ENCODE measurements around the gene SERINC3. TPM values are rescaled to one million over a fixed set of nuclear protein-coding genes. Genes with fewer than 3 reads are reported as not detected.
"Not testable (repeated sequence)": the region's sequence is repeated elsewhere in the genome, so short reads cannot be mapped to it uniquely, and the experiment has no call there.

The SERINC3 gene
- total and polyA plus RNA-seq, 3 donors from 2014 or later = 163 to 263 (median 181) TPM

GRCh38 chr20:44566018-44566417 lies 44.1 kb upstream of the SERINC3 start:
- intact Hi-C loops (cut with DNase I; ENCODE audit: low total_unique reads) = no loop called here
- WGBS, 2 donors = 90 to 96% methylated on average over 3 of the region's 3 CpGs
- Histone ChIP-seq H3K4me1 (no peaks in the 10 kb centered on the region), H3K9me3 (no peaks in the 10 kb centered on the region), H3K36me3 (ENCODE audit: low read depth, missing control alignments) (no peaks in the 10 kb centered on the region), H3K27ac (no peak overlapping the region), H3K4me3 (no peak overlapping the region), H3K27me3 (no peaks in the 10 kb centered on the region)
- TF ChIP-seq POLR2A (IDR thresholded peaks at IDR 0.05) = no peak
- TF ChIP-seq, protein P1, sequence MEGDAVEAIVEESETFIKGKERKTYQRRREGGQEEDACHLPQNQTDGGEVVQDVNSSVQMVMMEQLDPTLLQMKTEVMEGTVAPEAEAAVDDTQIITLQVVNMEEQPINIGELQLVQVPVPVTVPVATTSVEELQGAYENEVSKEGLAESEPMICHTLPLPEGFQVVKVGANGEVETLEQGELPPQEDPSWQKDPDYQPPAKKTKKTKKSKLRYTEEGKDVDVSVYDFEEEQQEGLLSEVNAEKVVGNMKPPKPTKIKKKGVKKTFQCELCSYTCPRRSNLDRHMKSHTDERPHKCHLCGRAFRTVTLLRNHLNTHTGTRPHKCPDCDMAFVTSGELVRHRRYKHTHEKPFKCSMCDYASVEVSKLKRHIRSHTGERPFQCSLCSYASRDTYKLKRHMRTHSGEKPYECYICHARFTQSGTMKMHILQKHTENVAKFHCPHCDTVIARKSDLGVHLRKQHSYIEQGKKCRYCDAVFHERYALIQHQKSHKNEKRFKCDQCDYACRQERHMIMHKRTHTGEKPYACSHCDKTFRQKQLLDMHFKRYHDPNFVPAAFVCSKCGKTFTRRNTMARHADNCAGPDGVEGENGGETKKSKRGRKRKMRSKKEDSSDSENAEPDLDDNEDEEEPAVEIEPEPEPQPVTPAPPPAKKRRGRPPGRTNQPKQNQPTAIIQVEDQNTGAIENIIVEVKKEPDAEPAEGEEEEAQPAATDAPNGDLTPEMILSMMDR (IDR thresholded peaks at IDR 0.05) = no peak
- DNase-seq = no peak

- TF ChIP-seq POLR2A (IDR thresholded peaks at IDR 0.05) = no peak
- TF ChIP-seq, protein P1 (IDR thresholded peaks at IDR 0.05) = no peak
- intact Hi-C loops (cut with DNase I; ENCODE audit: low total_unique reads) = no loop called here
- no peak for DNase-seq
- H3K9me3 ChIP-seq = no peaks in the 10 kb centered on the region
- H3K4me1 ChIP-seq = no peaks in the 10 kb centered on the region
- H3K4me3 ChIP-seq = no peak overlapping the region
- H3K27me3 ChIP-seq = no peaks in the 10 kb centered on the region
- no peaks in the 10 kb centered on the region for H3K36me3 ChIP-seq (ENCODE audit: low read depth, missing control alignments)
- no peak overlapping the region for H3K27ac ChIP-seq
Measured at GRCh38 chr20:44561876-44562275, 40.0 kb upstream of the SERINC3 start.

- H3K36me3 ChIP-seq (ENCODE audit: low read depth, missing control alignments); H3K4me1 ChIP-seq; DNase-seq; H3K27me3 ChIP-seq; H3K27ac ChIP-seq; H3K9me3 ChIP-seq; H3K4me3 ChIP-seq; intact Hi-C loops (cut with DNase I; ENCODE audit: low total_unique reads): not testable (repeated sequence)
- 83 to 88% methylated on average over 6 of the region's 6 CpGs for WGBS, 2 donors
Measured at GRCh38 chr20:44560818-44561217, 38.9 kb upstream of the SERINC3 start.

GRCh38 chr20:44560229-44560628 lies 38.4 kb upstream of the SERINC3 start:
- DNase-seq = no peak
- no peaks in the 10 kb centered on the region for H3K9me3 ChIP-seq
- H3K27ac ChIP-seq = no peak overlapping the region
- WGBS, 2 donors = 91 to 100% methylated on average over 2 of the region's 2 CpGs
- intact Hi-C loops (cut with DNase I; ENCODE audit: low total_unique reads) = no loop called here
- no peaks in the 10 kb centered on the region for H3K27me3 ChIP-seq
- TF ChIP-seq, protein P1 (IDR thresholded peaks at IDR 0.05) = no peak
- no peak for TF ChIP-seq POLR2A (IDR thresholded peaks at IDR 0.05)
- no peak overlapping the region for H3K4me3 ChIP-seq
- no peaks in the 10 kb centered on the region for H3K4me1 ChIP-seq
- no peaks in the 10 kb centered on the region for H3K36me3 ChIP-seq (ENCODE audit: low read depth, missing control alignments)

- intact Hi-C loops (cut with DNase I; ENCODE audit: low total_unique reads) = no loop called here
- Histone ChIP-seq H3K27me3 (no peaks in the 10 kb centered on the region), H3K4me3 (no peak overlapping the region), H3K4me1 (no peaks in the 10 kb centered on the region), H3K27ac (no peak overlapping the region), H3K36me3 (ENCODE audit: low read depth, missing control alignments) (no peaks in the 10 kb centered on the region), H3K9me3 (no peaks in the 10 kb centered on the region)
- no peak for DNase-seq
- TF ChIP-seq, protein P1 (IDR thresholded peaks at IDR 0.05) = no peak
- no peak for TF ChIP-seq POLR2A (IDR thresholded peaks at IDR 0.05)
Measured at GRCh38 chr20:44559302-44559701, 37.4 kb upstream of the SERINC3 start.

All from testis (tissue), 3 donors.